IPS-20b (cell line): Measurements from ENCODE around the gene RASEF.

Experiments used
- H3K27ac ChIP-seq: one replicate; pipeline ENCODE4 v1.5.1; 2013; ENCODE audit warnings: low read length
- H3K27me3 ChIP-seq: 2 replicates; pipeline ENCODE4 v1.6.1; 2013; ENCODE audit warnings: mild to moderate bottlenecking, low read length, inconsistent platforms; ENCODE audit not compliant: insufficient read depth
- H3K36me3 ChIP-seq: 2 replicates; pipeline ENCODE4 v1.6.1; 2013; ENCODE audit warnings: low read depth, mild to moderate bottlenecking, inconsistent platforms, low read length, moderate library complexity; ENCODE audit not compliant: insufficient read depth
- H3K4me1 ChIP-seq: 2 replicates; pipeline ENCODE4 v1.6.1; 2013; ENCODE audit warnings: mild to moderate bottlenecking, control low read depth, inconsistent platforms, low read length, moderate library complexity; ENCODE audit not compliant: insufficient read depth
- H3K4me3 ChIP-seq: 2 replicates; pipeline ENCODE4 v1.5.1; 2013; ENCODE audit warnings: mild to moderate bottlenecking, low read length, inconsistent platforms
- H3K9ac ChIP-seq: 2 replicates; pipeline ENCODE4 v1.6.1; 2013; ENCODE audit warnings: low read depth, mild to moderate bottlenecking, inconsistent platforms, low read length, moderate library complexity
- H3K9me3 ChIP-seq: 2 replicates; pipeline ENCODE4 v1.6.1; 2013; ENCODE audit warnings: mild to moderate bottlenecking, low read depth, low read length, inconsistent platforms; ENCODE audit not compliant: insufficient read depth

RASEF gene

DNA sequence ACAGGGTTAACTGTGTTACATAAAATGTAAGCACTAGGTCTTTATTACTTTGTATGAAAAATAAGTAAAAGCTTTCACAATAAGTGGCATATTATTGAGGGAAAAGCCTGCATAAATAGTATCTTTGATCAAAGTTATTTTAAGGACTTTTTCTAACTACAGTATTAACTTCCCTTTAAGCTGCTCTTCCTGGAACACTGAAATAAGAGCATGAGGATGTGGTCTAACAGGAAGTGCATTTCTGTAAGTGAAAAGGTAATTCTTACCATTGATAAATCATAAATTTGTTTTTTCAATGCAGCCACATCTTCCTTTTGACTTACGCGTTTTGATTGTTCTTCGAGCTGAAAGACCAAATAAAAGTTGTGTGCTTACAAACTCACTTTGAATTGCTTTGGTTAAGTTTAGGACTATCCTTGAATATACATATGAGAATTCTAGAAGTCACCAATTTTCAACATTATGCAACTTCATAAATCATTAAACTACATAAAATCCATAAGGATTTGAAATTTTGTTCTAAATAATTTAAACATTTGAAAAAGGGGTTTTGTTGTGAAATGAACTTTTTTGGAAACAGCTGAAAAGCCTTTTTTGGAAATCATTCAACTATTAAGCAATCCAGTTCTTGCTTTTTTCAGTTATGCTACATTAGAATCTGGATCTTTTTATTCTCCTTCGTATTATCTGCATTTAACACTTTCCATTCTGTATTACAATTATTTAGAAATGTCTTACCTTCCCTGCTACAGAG is 50.6 kb downstream of the RASEF start:
- H3K27ac ChIP-seq, result no peak overlapping the region
- no peaks in the 10 kb centered on the region for H3K27me3 ChIP-seq
- H3K4me1 ChIP-seq, result peaks cover 9% of the 10 kb centered on the region

GRCh38 chr9:83011611-83012010 is 51.3 kb downstream of the RASEF start:
- no peak overlapping the region for H3K4me3 ChIP-seq
- no peaks in the 10 kb centered on the region for H3K27me3 ChIP-seq
- no peak overlapping the region for H3K27ac ChIP-seq
- no peak overlapping the region for H3K9ac ChIP-seq
- H3K4me1 ChIP-seq, result peaks cover 9% of the 10 kb centered on the region
- H3K36me3 ChIP-seq, result no peaks in the 10 kb centered on the region
- H3K9me3 ChIP-seq, result no peaks in the 10 kb centered on the region

More for the DNA sequence above, 50.6 kb downstream of the RASEF start:
- H3K36me3 ChIP-seq, result no peaks in the 10 kb centered on the region
- H3K9ac ChIP-seq, result no peak overlapping the region
- H3K9me3 ChIP-seq, result no peaks in the 10 kb centered on the region
- H3K4me3 ChIP-seq, result no peak overlapping the region

DNA sequence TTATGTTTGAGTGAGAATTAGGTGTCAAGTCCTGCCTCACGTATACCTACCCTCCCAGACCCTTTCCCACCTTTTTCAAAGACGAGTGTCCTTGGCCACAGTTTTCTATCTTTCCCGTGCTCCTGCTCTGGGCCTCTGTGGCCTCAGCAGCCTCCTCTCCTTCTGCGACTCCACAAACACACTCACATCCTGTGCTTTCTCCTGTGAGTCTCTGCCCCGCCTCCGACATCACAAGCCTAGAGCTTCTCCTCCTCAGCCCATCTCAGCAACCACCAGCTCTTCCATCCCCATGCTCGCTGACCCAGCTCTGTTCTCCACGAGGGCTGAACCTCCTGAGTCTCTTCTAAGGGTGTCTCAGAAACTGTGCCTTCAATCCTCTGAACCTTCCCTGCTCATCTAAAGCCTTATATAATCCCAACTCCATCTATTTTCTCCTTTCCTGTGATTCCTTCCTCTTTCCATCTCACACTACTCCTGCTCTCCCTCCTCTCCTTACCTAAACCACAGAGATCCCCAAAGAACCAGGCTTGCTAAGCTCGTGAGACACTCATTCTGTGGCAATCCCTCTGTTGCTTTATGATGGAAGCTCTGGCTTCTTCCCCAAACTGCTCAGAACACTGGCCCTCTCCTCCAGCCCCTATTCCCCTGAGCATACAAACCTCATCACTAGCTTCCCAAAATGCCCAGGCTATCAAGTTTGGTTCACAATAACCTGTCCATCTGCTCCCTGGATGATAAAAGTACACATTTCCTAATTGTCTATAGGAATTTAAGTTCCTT is 55.2 kb downstream of the RASEF start:
- H3K27ac ChIP-seq, result no peak overlapping the region
- no peaks in the 10 kb centered on the region for H3K9me3 ChIP-seq
- H3K4me3 ChIP-seq, result no peak overlapping the region
- no peak overlapping the region for H3K9ac ChIP-seq
- H3K27me3 ChIP-seq, result no peaks in the 10 kb centered on the region
- H3K4me1 ChIP-seq, result peaks cover under 1% of the 10 kb centered on the region; the same call in 1 of the 2 replicates
- no peaks in the 10 kb centered on the region for H3K36me3 ChIP-seq

DNA sequence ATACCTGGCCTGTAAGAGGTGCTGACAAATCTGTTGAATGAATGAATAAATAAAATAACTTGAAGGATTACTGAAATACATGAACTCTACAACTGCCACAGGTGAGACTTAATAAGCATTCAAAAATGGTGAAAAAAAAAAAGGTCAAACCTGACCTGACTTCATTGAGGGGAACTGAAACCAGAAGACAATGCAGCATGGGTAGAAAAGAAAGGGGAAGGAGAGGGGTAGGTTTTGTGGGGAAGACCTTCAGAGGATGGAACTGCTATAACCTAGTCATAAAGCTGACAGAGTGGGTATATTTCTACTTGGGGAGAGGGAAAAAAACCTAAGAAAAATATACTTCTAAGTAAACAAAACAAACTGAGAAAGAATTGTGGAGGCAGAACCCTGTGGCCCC is 56.6 kb downstream of the RASEF start:
- Histone ChIP-seq H3K9ac (no peak overlapping the region), H3K4me3 (no peak overlapping the region), H3K4me1 (no peaks in the 10 kb centered on the region), H3K36me3 (no peaks in the 10 kb centered on the region), H3K27ac (no peak overlapping the region), H3K27me3 (no peaks in the 10 kb centered on the region), H3K9me3 (no peaks in the 10 kb centered on the region)

DNA sequence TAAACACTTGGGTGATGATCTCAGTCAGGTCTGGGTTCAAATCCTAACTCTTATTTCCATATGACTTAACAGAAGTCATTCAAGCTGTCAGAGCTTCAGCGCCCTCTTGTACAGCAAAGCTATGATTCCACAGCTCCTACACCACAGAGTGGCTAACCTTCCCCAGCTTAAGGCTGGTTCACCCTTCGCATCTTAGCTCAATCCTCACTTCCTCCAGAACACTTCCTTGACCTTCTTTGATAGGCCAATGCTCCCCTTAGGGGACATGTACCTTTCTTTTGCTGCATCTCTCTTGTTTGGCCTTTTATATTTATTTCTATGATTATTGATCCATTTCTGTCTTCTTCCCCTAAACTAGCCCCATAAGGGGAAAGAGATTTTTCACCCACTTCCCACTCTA is 57.0 kb downstream of the RASEF start:
- Histone ChIP-seq H3K27me3 (no peaks in the 10 kb centered on the region), H3K4me3 (no peak overlapping the region), H3K9me3 (no peaks in the 10 kb centered on the region), H3K4me1 (no peaks in the 10 kb centered on the region), H3K36me3 (no peaks in the 10 kb centered on the region), H3K27ac (no peak overlapping the region), H3K9ac (no peak overlapping the region)

- Histone ChIP-seq H3K36me3 (no peaks in the 10 kb centered on the region), H3K9me3 (no peaks in the 10 kb centered on the region), H3K4me1 (no peaks in the 10 kb centered on the region), H3K9ac (no peak overlapping the region), H3K4me3 (no peak overlapping the region), H3K27me3 (no peaks in the 10 kb centered on the region), H3K27ac (no peak overlapping the region)
Observed at GRCh38 chr9:83005361-83005760, 57.6 kb downstream of the RASEF start.

GRCh38 chr9:83002329-83002728 is 60.6 kb downstream of the RASEF start:
- Histone ChIP-seq H3K27me3 (no peaks in the 10 kb centered on the region), H3K27ac (no peak overlapping the region), H3K36me3 (no peaks in the 10 kb centered on the region), H3K4me1 (no peaks in the 10 kb centered on the region), H3K4me3 (no peak overlapping the region), H3K9me3 (no peaks in the 10 kb centered on the region), H3K9ac (no peak overlapping the region)

GRCh38 chr9:83000765-83001164 is 62.2 kb downstream of the RASEF start:
- Histone ChIP-seq H3K27me3 (no peaks in the 10 kb centered on the region), H3K4me1 (no peaks in the 10 kb centered on the region), H3K36me3 (no peaks in the 10 kb centered on the region)

DNA sequence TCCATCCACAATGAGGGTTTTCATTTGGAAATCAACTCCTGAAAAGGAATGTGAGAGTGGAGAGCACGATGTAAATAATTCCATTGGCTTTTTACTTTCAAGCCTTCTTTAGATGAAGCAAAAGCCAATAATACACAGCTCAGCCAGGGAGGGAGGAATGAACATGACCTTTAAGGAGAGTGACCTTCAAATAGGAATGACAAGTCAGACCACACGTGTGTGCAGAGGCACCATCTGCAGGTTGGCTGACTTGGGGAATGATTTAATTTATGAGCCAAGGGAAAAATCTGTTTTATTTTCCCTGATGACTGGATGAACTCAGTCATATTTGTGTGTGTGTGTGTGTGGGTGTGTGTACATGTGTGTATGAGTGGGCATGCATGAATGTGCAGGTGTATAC is 64.5 kb downstream of the RASEF start:
- H3K27me3 ChIP-seq, result no peaks in the 10 kb centered on the region
- no peaks in the 10 kb centered on the region for H3K9me3 ChIP-seq
- H3K4me3 ChIP-seq, result no peak overlapping the region
- no peaks in the 10 kb centered on the region for H3K36me3 ChIP-seq
- no peak overlapping the region for H3K27ac ChIP-seq
- no peak overlapping the region for H3K9ac ChIP-seq
- H3K4me1 ChIP-seq, result no peaks in the 10 kb centered on the region

More at GRCh38 chr9:83000765-83001164, 62.2 kb downstream of the RASEF start:
- Histone ChIP-seq H3K9me3 (no peaks in the 10 kb centered on the region), H3K27ac (no peak overlapping the region), H3K9ac (no peak overlapping the region), H3K4me3 (no peak overlapping the region)

- H3K27ac ChIP-seq, result no peak overlapping the region
- H3K4me3 ChIP-seq, result no peak overlapping the region
- H3K9me3 ChIP-seq, result no peaks in the 10 kb centered on the region
- no peaks in the 10 kb centered on the region for H3K36me3 ChIP-seq
- H3K4me1 ChIP-seq, result no peaks in the 10 kb centered on the region
- no peak overlapping the region for H3K9ac ChIP-seq
- H3K27me3 ChIP-seq, result no peaks in the 10 kb centered on the region
Observed at GRCh38 chr9:82997476-82998140, 65.3 kb downstream of the RASEF start.

DNA sequence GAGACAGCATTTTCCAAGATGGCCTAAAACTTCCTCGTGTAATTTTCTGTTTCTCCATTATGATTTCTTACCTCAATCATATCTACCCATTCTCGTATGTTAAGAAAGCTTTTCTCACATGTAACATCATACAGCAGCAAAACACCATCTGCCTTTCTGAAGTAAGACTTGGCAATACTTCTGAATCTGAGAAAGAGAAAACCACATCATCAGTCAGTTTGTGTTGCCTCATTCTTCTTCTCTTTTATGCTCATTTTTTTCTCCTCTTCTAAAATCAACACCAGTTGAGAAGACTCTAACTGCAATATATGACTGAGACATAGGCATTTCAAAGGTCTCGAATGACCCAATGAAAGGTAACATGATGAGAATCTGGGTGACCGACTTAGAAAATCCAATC is 66.0 kb downstream of the RASEF start:
- Histone ChIP-seq H3K9me3 (no peaks in the 10 kb centered on the region), H3K27ac (no peak overlapping the region), H3K9ac (no peak overlapping the region), H3K4me3 (no peak overlapping the region), H3K36me3 (no peaks in the 10 kb centered on the region), H3K27me3 (no peaks in the 10 kb centered on the region), H3K4me1 (no peaks in the 10 kb centered on the region)
